Pancreas (tissue), 10 donors: Measurements from ENCODE around the gene NPHS1. TPM values are rescaled to one million over a fixed set of nuclear protein-coding genes. Genes with fewer than 3 reads are reported as not detected.
"Not testable (repeated sequence)": the region's sequence is repeated elsewhere in the genome, so short reads cannot be mapped to it uniquely, and the experiment has no call there.

Experiments
- ATAC-seq, 4 donors: fragments of 200-7000 bp; cut with Tn5 transposase; one replicate each; pipeline versions ENCODE4 v1.8.0 to v1.9.1; 2020; ENCODE audit warnings: mild to moderate bottlenecking in 4 of 4, moderate library complexity in 4 of 4
- DNase-seq, 6 donors: peaks; one replicate each; pipeline ENCODE4 v3.0.0-alpha.2; 2020
- FAIRE-seq: peaks from 2 replicates; lab custom pipeline; 2012; peaks lifted over from hg19 to GRCh38; lab: Jason Lieb, UNC
- H3K27ac ChIP-seq, 4 donors: fragments of 200-600 bp; sonication (generic); 1 replicate in 3 of 4; 2 replicates in 1 of 4; pipeline versions ENCODE4 v1.5.0 to v1.8.0; 2020
- H3K27me3 ChIP-seq, 4 donors: fragments of 200-600 bp; one replicate each; pipeline ENCODE4 v1.8.0; 2021
- H3K36me3 ChIP-seq, 3 donors: fragments of 200-600 bp; sonication (generic) in 1 of 3; one replicate each; pipeline versions ENCODE4 v1.5.0 to v1.8.0; 2020 to 2021
- H3K4me1 ChIP-seq, 3 donors: fragments of 200-600 bp; one replicate each; pipeline ENCODE4 v1.8.0; 2021
- H3K4me3 ChIP-seq, 4 donors: fragments of 200-600 bp; sonication (generic) in 2 of 4; one replicate each; pipeline versions ENCODE4 v1.5.0 to v1.8.0; 2020 to 2021
- H3K9me3 ChIP-seq, 4 donors: fragments of 200-600 bp; one replicate each; pipeline ENCODE4 v1.8.0; 2021
- CTCF ChIP-seq, 4 donors: fragments of 200-600 bp; sonication (generic) in 3 of 4; IDR thresholded peaks; one replicate each; pipeline versions ENCODE4 v1.5.0 to v1.8.0; 2021; ENCODE audit warnings: antibody characterized with exemption in 4 of 4
- WGBS, 2 donors: extraction: QIAGEN DNeasy Blood & Tissue Kit; methylation state at CpG; one replicate each; pipeline ENCODE4 v1.1.7; 2013; 5-methylcytosine and 5-hydroxymethylcytosine counted together
- intact Hi-C, 3 donors: fragments of 100-400 bp; cut with DNase I; formaldehyde crosslinking; loops; one replicate each; pipeline versions ENCODE4 v1.11.1 to v1.14.2; 2022
- polyA plus RNA-seq, 2 donors: library from polyadenylated mRNA; stranded (reverse); fragments of 200-250 nt; gene quantifications; one replicate each; pipeline ENCODE4 v1.2.3, GENCODE V29; 2013
- total RNA-seq, 6 donors: library from RNA; stranded (reverse); fragmentation: NEBNext Ultra II Directional in 4 of 6; extraction: Animal tissue kit (Norgen Biotek cat#: 25700) in 4 of 6; gene quantifications; one replicate each; pipeline versions ENCODE4 v1.2.1 to v1.2.4, GENCODE V29; 2021 to 2023
- donor health status: healthy with polysubstance abuse.
- donor health status: DM: no; HTN: no; CAD: no; lungs with moderate emphysema.
- donor health status: DM: no; HTN: no; CAD: no.
- donor health status: control.
- donor health status: control.
- donor health status: Bipolar disorder and iron deficiency.
- donor health status: DM: yes; HTN: yes; CAD: no.
- donor health status: DM: no; HTN: no; CAD: no.
- donor health status: DM: no; HTN: no; CAD: no.
- donor health status: DM: yes; HTN: yes; CAD: no.

NPHS1 gene
- total and polyA plus RNA-seq, 8 donors, result 11.5 to 32.3 (median 16.5) TPM

GRCh38 chr19:35805526-35806102, 46.7 kb downstream of the NPHS1 start:
- H3K4me3 ChIP-seq, result no peak overlapping the region
- DNase-seq (no peak), ATAC-seq (no peak), FAIRE-seq (no peak)
- intact Hi-C loops, result no loop called here
- no peak overlapping the region for H3K27ac ChIP-seq
- H3K4me1 ChIP-seq, result no peaks in the 10 kb centered on the region
- no peaks in the 10 kb centered on the region for H3K27me3 ChIP-seq
- WGBS, 2 donors, result 65% methylated on average over 5 of the region's 5 CpGs
- no peaks in the 10 kb centered on the region for H3K36me3 ChIP-seq
- no peaks in the 10 kb centered on the region for H3K9me3 ChIP-seq
- no peak for TF ChIP-seq CTCF (IDR thresholded peaks at IDR 0.05)

GRCh38 chr19:35801828-35802227, 50.5 kb downstream of the NPHS1 start:
- Histone ChIP-seq H3K27ac (no peak overlapping the region), H3K27me3 (no peaks in the 10 kb centered on the region), H3K4me1 (no peaks in the 10 kb centered on the region), H3K4me3 (no peak overlapping the region), H3K9me3 (no peaks in the 10 kb centered on the region), H3K36me3 (no peaks in the 10 kb centered on the region)
- FAIRE-seq, result no peak
- no peak for ATAC-seq
- intact Hi-C loops, result no loop called here
- TF ChIP-seq CTCF (IDR thresholded peaks at IDR 0.05), result no peak
- 75 to 77% methylated on average over 3 of the region's 3 CpGs for WGBS, 2 donors
- DNase-seq, result no peak

DNA sequence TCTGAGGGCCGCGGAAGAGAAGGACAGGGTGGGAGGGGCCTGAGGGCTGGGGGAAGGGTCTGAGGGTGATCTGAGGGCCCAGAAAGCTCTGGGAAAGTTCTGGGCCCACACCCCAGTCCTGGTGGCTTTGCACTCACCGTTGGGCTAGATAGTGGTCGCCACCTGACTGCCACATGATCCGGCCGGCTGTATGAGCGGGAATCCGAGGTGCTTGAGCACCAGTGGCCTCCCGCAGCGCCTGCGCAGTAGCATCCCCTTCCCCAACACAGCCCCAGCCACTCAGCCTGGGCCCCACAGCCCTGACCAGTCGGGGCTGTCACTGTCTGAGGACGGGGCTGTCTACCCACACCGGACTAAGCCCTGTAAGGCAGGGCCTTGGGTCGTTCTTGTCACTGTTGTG, 54.6 kb downstream of the NPHS1 start:
- DNase-seq (peak in 4 of 6 donors; percentile 23 to 58 (median 56)), FAIRE-seq (no peak), ATAC-seq (peak; percentile 46 to 90 (median 60))
- Histone ChIP-seq H3K27ac (no peak overlapping the region), H3K36me3 (no peaks in the 10 kb centered on the region), H3K9me3 (no peaks in the 10 kb centered on the region), H3K4me3 (no peak overlapping the region), H3K4me1 (no peaks in the 10 kb centered on the region), H3K27me3 (no peaks in the 10 kb centered on the region)
- 34 to 36% methylated on average over 13 to 15 of the region's 15 CpGs for WGBS, 2 donors
- intact Hi-C loops, result no loop called here
- no peak for TF ChIP-seq CTCF (IDR thresholded peaks at IDR 0.05)

GRCh38 chr19:35796645-35797542, 55.4 kb downstream of the NPHS1 start:
- peak in 2 of 6 donors; percentile 22 to 44 for DNase-seq
- Histone ChIP-seq H3K4me3 (no peak overlapping the region), H3K27me3 (no peaks in the 10 kb centered on the region), H3K27ac (no peak overlapping the region), H3K36me3 (no peaks in the 10 kb centered on the region), H3K9me3 (no peaks in the 10 kb centered on the region), H3K4me1 (no peaks in the 10 kb centered on the region)
- peak in 1 of 4 donors; percentile 10 for ATAC-seq
- intact Hi-C loops, result no loop called here
- FAIRE-seq, result no peak
- WGBS, 2 donors, result 40 to 41% methylated on average over 39 of the region's 39 CpGs
- no peak for TF ChIP-seq CTCF (IDR thresholded peaks at IDR 0.05)

DNA sequence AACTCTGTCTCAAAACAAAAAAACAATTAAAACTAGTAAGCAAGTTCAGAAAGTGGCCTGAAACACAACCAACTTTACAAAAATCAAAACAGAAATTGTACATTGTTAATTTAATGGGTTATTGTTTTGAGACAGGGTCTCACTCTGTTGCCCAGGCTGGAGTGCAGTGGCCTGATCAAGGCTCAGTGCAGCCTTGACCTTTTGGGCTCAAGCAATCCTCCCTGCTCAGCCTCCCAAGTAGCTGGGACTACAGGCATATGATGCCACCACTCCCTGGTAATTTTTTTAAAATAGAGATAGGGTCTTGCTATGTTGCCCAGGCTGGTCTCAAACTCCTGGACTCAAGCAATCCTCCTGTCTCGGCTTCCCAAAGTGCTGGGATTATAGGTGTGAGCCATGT, 56.7 kb downstream of the NPHS1 start:
- H3K4me3 ChIP-seq, H3K9me3 ChIP-seq, H3K36me3 ChIP-seq, ATAC-seq, H3K4me1 ChIP-seq, H3K27me3 ChIP-seq, intact Hi-C loops, H3K27ac ChIP-seq, FAIRE-seq, DNase-seq: not testable (repeated sequence)
- WGBS, 2 donors, result 89 to 100% methylated on average over 1 of the region's 1 CpG
